Upper lobe of left lung (tissue), 4 donors: ENCODE measurements around the gene RASD2.

Experiments
- EP300 ChIP-seq, 4 donors: sonication (generic); formaldehyde crosslinking; IDR thresholded peaks; one replicate each; pipeline ENCODE4 v1.5.1; 2017; ENCODE audit warnings: antibody characterized with exemption in 4 of 4, control low read depth in 2 of 4
- POLR2A ChIP-seq, 4 donors: fragments of 450-650 bp; IDR thresholded peaks; one replicate each; pipeline ENCODE4 v1.5.1; 2016 to 2017; ENCODE audit warnings: antibody characterized with exemption in 4 of 4, mild to moderate bottlenecking in 2 of 4
- POLR2AphosphoS5 ChIP-seq, 2 donors: sonication (generic); formaldehyde crosslinking; IDR thresholded peaks; one replicate each; pipeline ENCODE4 v1.5.1; 2017; ENCODE audit warnings: antibody characterized with exemption in 2 of 2
- TF ChIP-seq, protein P1 (sequence below), 6 experiments: fragments of 450-650 bp in 4 of 6; fragments of 200-600 bp in 2 of 6; sonication (generic) in 2 of 6; IDR thresholded peaks; one replicate each; pipeline ENCODE4 v1.5.1; 2016 to 2019; ENCODE audit warnings: antibody characterized with exemption in 6 of 6

DNA sequence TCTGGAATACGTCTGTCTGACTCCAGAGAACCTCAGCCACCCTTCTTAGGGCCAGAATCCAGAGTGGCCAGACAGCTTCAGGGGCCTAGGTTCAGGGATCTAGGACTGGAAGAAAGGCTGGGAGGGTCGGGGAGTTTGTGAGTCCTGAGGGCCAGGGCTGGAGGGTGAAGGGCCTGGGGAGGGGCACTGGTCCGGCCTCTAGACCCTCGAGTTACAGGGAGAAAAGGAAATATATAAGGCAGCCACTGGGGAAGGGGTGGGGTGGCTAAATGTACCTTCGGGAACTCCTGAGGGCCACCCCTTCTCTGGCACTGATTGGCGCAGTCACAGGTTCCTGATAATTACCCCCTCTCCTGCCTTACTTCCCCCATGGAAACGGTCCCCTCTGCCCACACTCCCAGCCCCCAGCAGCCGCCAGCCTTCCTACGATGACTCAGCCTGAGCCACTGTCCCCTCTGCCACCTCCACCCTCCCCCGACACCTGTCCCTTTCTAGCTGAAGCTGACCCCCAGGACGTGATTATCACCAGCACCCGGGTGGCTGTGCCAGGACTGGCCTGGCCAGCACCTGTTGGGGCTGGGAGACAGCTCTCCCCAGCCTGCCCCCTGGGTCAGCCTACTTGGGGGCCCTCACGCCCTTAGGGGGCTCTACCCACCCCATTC, 50.1 kb downstream of the RASD2 start:
- TF ChIP-seq EP300 (IDR thresholded peaks at IDR 0.05) (no peak), POLR2A (IDR thresholded peaks at IDR 0.05) (no peak), POLR2AphosphoS5 (IDR thresholded peaks at IDR 0.05) (no peak)
- TF ChIP-seq, protein P1, sequence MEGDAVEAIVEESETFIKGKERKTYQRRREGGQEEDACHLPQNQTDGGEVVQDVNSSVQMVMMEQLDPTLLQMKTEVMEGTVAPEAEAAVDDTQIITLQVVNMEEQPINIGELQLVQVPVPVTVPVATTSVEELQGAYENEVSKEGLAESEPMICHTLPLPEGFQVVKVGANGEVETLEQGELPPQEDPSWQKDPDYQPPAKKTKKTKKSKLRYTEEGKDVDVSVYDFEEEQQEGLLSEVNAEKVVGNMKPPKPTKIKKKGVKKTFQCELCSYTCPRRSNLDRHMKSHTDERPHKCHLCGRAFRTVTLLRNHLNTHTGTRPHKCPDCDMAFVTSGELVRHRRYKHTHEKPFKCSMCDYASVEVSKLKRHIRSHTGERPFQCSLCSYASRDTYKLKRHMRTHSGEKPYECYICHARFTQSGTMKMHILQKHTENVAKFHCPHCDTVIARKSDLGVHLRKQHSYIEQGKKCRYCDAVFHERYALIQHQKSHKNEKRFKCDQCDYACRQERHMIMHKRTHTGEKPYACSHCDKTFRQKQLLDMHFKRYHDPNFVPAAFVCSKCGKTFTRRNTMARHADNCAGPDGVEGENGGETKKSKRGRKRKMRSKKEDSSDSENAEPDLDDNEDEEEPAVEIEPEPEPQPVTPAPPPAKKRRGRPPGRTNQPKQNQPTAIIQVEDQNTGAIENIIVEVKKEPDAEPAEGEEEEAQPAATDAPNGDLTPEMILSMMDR (IDR thresholded peaks at IDR 0.05): no peak
